Heart right ventricle (tissue), 16 donors: ENCODE results near the gene IPP. TPM values are rescaled to one million over a fixed set of nuclear protein-coding genes. Genes with fewer than 3 reads are reported as not detected.

ENCODE experiments used
- ATAC-seq, 8 donors: fragments of 200-7000 bp; cut with Tn5 transposase; one replicate each; pipeline ENCODE4 v1.9.1; 2020; ENCODE audit warnings: mild to moderate bottlenecking in 8 of 8, moderate library complexity in 8 of 8, moderate number of reproducible peaks in 1 of 8
- DNase-seq, 2 donors: peaks; one replicate each; pipeline ENCODE4 v3.0.0-alpha.2; 2020
- H3K27ac ChIP-seq, 10 donors: fragments of 200-600 bp; sonication (generic) in 2 of 10; one replicate each; pipeline versions ENCODE4 v1.5.0 to v1.8.0; 2020 to 2022; ENCODE audit warnings: mild to moderate bottlenecking in 3 of 10
- H3K27me3 ChIP-seq, 7 donors: fragments of 200-600 bp; one replicate each; pipeline ENCODE4 v1.8.0; 2021 to 2022; ENCODE audit warnings: mild to moderate bottlenecking in 2 of 7
- H3K36me3 ChIP-seq, 9 donors: fragments of 200-600 bp; sonication (generic) in 1 of 9; one replicate each; pipeline versions ENCODE4 v1.5.0 to v1.8.0; 2020 to 2022; ENCODE audit warnings: mild to moderate bottlenecking in 2 of 9
- H3K4me1 ChIP-seq, 9 donors: fragments of 200-600 bp; sonication (generic) in 1 of 9; one replicate each; pipeline versions ENCODE4 v1.5.0 to v1.8.0; 2020 to 2022; ENCODE audit warnings: mild to moderate bottlenecking in 4 of 9
- H3K4me3 ChIP-seq, 10 donors: fragments of 200-600 bp; sonication (generic) in 2 of 10; one replicate each; pipeline versions ENCODE4 v1.5.0 to v1.8.0; 2020 to 2022; ENCODE audit warnings: mild to moderate bottlenecking in 7 of 10, moderate library complexity in 2 of 10
- H3K9me3 ChIP-seq, 11 donors: fragments of 200-600 bp in 10 of 11; sonication (generic) in 2 of 11; one replicate each; pipeline versions ENCODE4 v1.5.0 to v1.8.0; 2013 to 2022; ENCODE audit warnings: mild to moderate bottlenecking in 2 of 11, control low read depth in 1 of 11, moderate library complexity in 1 of 11
- WGBS, 2 donors: extraction: QIAGEN DNeasy Blood & Tissue Kit; methylation state at CpG; one replicate each; pipeline ENCODE4 v1.1.7; 2013; ENCODE audit warnings: inconsistent platforms in 1 of 2; 5-methylcytosine and 5-hydroxymethylcytosine counted together
- intact Hi-C, 10 donors: fragments of 100-400 bp; cut with DNase I; formaldehyde crosslinking; loops; one replicate each; pipeline versions ENCODE4 v1.11.1 to v1.14.2; 2022
- polyA plus RNA-seq, 2 donors: library from polyadenylated mRNA; stranded (reverse); fragments of 200-250 nt; gene quantifications; one replicate each; pipeline ENCODE4 v1.2.3, GENCODE V29; 2013
- total RNA-seq, 10 donors: library from RNA; stranded (reverse); fragmentation: NEBNext Ultra II Directional in 3 of 10; extraction: Animal tissue kit (Norgen Biotek cat#: 25700) in 3 of 10; gene quantifications; one replicate each; pipeline versions ENCODE4 v1.2.1 to v1.2.4, GENCODE V29; 2021 to 2023
- TF ChIP-seq, protein P1 (sequence below), 9 donors: fragments of 200-600 bp; sonication (generic) in 2 of 9; IDR thresholded peaks; one replicate each; pipeline versions ENCODE4 v1.5.0 to v1.8.0; 2021 to 2022; ENCODE audit warnings: antibody characterized with exemption in 9 of 9, mild to moderate bottlenecking in 5 of 9, moderate library complexity in 1 of 9
- donor health status: Arrhythmogenic right ventricular cardiomyopathy.
- donor health status: ischemic (EF 13 %, LVEDD 7.1; RV severe dilation, severe dysfunction).
- donor health status: healthy with polysubstance abuse.
- donor health status: DM: no; HTN: yes; CAD: no.
- donor health status: DM: no; HTN: no; CAD: no.
- donor health status: ischemic (EF 25% LVEDD 6.9; RV normal size, moderate dysfunction).
- donor health status: ischemic (EF 25% LVEDD 5.7; RV mildly dilated, moderate dysfunction).
- donor health status: healthy.
- donor health status: DM: yes; HTN: yes; CAD: no.
- donor health status: Ischemic cardiomyopathy.
- donor health status: ischemic (EF 35%, LVEDD 5.7; RV mildly dilated, moderate dysfunction).
- donor health status: nonischemic (EF 11% LVEDD 7.7; RV severe dilation, severe dysfunction).
- donor health status: DM: yes; HTN: yes; CAD: no.
- donor health status: PGD.
- donor health status: ischemic (EF 29% LVEDD 5.4; RV normal size, mild dysfunction).
- donor health status: nonischemic (EF 23%, LVEDD 6.1; RV moderate dilation, normal function).

The IPP gene
- total and polyA plus RNA-seq, 12 donors = 2.1 to 30.0 (median 20.6) TPM

DNA sequence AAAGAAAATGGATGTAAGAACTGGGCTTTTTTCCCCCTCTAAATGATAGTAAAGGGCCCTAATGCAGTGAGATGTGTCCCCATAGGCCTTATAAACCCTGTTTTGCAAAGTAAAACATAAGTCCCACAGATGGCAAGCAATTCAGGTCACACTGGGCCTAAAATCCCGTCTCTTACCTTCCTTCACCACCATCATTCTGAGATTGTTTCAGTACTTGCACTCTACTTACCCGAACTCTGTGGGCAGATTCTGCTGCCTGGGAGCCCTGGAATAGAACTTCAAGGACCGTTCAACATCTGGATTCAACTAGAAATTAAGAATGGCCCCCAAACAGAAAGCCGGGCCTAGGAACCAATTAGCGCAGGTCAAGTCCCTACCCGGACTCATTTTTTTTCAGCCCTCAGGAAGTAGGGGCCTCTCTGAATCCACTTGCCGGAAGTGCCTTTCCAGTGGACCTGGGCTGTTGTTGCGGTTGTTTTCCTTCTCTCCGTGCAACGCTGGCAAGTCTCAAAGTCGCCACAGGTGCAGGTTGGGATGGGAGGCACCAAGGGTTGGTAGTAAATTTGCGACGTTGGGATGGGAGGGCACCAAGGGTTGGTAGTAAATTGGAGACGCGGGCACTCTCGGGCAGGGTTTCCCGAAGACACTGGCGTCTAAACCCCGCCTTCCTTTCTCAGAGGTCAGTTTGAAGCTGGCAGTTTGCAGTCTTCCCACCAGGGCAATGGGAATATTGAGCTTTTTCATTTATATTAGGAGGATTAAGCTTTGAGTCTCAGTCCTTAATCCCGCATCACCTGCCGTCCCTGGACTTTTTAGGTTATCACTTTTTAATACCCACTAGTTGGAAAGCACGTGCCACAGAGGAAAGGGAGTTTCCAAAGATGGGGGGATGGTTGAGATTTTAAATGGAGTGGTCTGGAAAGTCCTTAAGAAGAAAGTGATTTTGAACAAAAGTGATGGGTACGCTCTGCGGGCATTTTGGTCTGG, 62.4 kb downstream of the IPP start, which contains the start of gene TMEM69:
TMEM69 (plus strand) TSS at position 428 of the 987 bp plus-strand sequence. CDS start 2,888 bp downstream, outside the sequence.
- Histone ChIP-seq H3K27me3 (no peaks in the 10 kb centered on the region), H3K4me1 (peaks cover 0 to 40% (median 35%) of the 10 kb centered on the region in 9 donors), H3K9me3 (no peaks in the 10 kb centered on the region), H3K4me3 (peak within 1 kb of the TSS; percentile 58 to 95 (median 84)), H3K36me3 (peaks cover 0 to 28% (median 0%) of the 10 kb centered on the region in 9 donors), H3K27ac (peak within 1 kb of the TSS; percentile 48 to 98 (median 96))
- 2% methylated on average over 24 of the region's 24 CpGs for WGBS, 2 donors
- intact Hi-C loops = loop anchor here in 6 of 10 donors (2.0 to 10.0 kb wide), 8 partner anchors 63 to 337 kb away; partner anchors contain the start of genes IPP (in 4 of the 6), NASP (in 2 of the 6), CCDC163 (in 1 of the 6) and CCDC17 (in 1 of the 6)
- TF ChIP-seq, protein P1, sequence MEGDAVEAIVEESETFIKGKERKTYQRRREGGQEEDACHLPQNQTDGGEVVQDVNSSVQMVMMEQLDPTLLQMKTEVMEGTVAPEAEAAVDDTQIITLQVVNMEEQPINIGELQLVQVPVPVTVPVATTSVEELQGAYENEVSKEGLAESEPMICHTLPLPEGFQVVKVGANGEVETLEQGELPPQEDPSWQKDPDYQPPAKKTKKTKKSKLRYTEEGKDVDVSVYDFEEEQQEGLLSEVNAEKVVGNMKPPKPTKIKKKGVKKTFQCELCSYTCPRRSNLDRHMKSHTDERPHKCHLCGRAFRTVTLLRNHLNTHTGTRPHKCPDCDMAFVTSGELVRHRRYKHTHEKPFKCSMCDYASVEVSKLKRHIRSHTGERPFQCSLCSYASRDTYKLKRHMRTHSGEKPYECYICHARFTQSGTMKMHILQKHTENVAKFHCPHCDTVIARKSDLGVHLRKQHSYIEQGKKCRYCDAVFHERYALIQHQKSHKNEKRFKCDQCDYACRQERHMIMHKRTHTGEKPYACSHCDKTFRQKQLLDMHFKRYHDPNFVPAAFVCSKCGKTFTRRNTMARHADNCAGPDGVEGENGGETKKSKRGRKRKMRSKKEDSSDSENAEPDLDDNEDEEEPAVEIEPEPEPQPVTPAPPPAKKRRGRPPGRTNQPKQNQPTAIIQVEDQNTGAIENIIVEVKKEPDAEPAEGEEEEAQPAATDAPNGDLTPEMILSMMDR (IDR thresholded peaks at IDR 0.05) = no peak
- DNase-seq (peak; percentile 41 to 86), ATAC-seq (peak; percentile 28 to 76 (median 46))

DNA sequence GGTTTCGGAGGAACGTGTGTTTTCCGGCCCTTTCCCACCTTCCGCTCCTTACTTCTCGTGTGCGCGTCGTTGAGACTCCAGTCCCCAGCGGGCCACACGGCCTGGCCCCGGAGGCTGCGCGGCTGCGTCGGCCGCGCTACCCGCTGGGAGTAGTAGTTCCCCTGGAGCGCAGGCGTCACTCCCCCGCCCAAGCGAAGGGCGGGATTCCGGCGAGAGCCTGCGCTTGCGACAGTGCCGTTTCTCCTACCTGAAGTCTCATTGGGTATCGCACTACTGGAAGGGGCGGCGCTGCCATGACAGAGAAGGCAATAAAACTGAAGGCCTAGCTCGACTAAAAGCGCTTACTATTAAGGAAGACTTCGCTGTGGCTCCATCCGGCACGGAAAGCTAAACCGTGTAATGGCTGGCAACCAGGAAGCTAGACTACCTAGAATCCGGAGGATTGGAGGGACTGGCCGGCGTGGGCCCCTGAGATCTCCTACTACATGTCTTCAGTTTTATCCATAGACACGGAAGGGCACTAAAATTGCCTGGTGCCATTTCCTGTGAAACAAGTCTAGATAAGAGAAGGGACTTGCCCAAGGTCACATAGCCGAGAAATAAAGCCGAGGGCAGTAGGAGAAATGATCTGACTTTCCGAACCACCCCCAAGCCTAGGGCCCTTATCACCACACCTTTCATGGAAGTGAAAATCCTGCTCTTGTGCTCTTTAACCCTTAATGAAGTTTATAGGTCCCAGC, 63.3 kb downstream of the IPP start:
- WGBS, 2 donors = 0% methylated on average over 44 of the region's 44 CpGs
- H3K9me3 ChIP-seq = no peaks in the 10 kb centered on the region
- intact Hi-C loops = loop anchor here in 6 of 10 donors (2.0 to 10.0 kb wide), 8 partner anchors 62 to 338 kb away; partner anchors contain the start of genes IPP (in 4 of the 6), NASP (in 2 of the 6), CCDC163 (in 1 of the 6) and CCDC17 (in 1 of the 6)
- ATAC-seq (peak; percentile 94 to 97 (median 95)), DNase-seq (peak; percentile 97)
- H3K36me3 ChIP-seq = peaks cover 0 to 19% (median 0%) of the 10 kb centered on the region in 9 donors
- peaks cover 0 to 49% (median 44%) of the 10 kb centered on the region in 9 donors for H3K4me1 ChIP-seq
- TF ChIP-seq, protein P1 (IDR thresholded peaks at IDR 0.05) = no peak
- H3K27me3 ChIP-seq = no peaks in the 10 kb centered on the region
- H3K4me3 ChIP-seq = peak overlapping the region; percentile 70 to 95 (median 84)
- H3K27ac ChIP-seq = peak overlapping the region; percentile 88 to 98 (median 96)

DNA sequence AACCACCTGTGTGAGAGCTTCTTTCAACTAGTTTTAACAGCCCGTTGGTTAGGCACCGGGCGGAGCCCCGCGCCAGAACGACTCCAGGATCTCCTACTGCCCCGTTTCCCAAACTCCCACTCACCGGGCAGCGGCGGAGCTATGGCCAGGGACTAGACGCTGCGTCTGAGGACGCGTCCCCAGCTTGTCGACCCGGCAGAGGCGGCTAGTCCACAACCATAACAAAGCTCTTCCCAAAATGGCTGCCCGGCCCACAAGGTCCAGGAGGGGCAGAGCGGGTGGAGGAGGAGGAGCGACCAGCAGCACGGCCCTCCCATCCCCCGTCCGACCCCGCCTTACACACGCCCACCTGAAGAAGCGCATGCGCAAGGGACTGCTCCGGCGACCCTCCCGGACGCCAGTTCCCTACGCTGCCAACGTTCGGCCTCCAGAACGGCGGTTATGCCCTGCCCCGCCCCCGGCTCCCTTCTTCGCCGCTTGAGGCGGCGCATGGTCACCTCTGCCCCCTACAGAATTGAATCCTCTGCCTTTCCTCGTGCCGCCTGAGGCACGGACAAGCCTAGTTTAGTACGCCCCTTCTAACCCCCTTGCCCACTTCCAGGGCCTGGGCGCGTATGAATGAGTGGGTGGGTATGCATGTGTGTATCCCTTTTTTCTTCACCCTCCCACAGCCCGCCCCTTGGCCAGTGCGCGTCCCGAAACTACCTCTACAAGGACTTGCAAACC, 64.0 kb downstream of the IPP start, which contains the start of gene GPBP1L1:
GPBP1L1 (minus strand) TSS at position 246 of the 726 bp plus-strand sequence. CDS start 27,446 bp downstream, outside the sequence.
- peak within 1 kb of the TSS; percentile 88 to 98 (median 96) for H3K27ac ChIP-seq
- peak within 1 kb of the TSS; percentile 70 to 95 (median 84) for H3K4me3 ChIP-seq
- ATAC-seq (peak; percentile 90 to 96 (median 92)), DNase-seq (peak; percentile 97 to 98)
- H3K9me3 ChIP-seq = no peaks in the 10 kb centered on the region
- TF ChIP-seq, protein P1 (IDR thresholded peaks at IDR 0.05) = no peak
- H3K36me3 ChIP-seq = peaks cover 0 to 12% (median 0%) of the 10 kb centered on the region in 9 donors
- intact Hi-C loops = loop anchor here in 6 of 10 donors (1.0 to 10.0 kb wide), 9 partner anchors 62 to 338 kb away; partner anchors contain the start of genes IPP (in 4 of the 6), NASP (in 2 of the 6), CCDC163 (in 1 of the 6) and CCDC17 (in 1 of the 6)
- peaks cover 0 to 56% (median 49%) of the 10 kb centered on the region in 9 donors for H3K4me1 ChIP-seq
- 0% methylated on average over 52 of the region's 52 CpGs for WGBS, 2 donors
- H3K27me3 ChIP-seq = no peaks in the 10 kb centered on the region
